ENCODE results near the gene GTF3C1.

The GTF3C1 gene

GRCh38 chr16:27558932-27559331, 9.2 kb upstream of the GTF3C1 start:
- no peak for DNase-seq

GRCh38 chr16:27558434-27558833, 8.7 kb upstream of the GTF3C1 start:
- no peak for DNase-seq

GRCh38 chr16:27556471-27556870, 6.8 kb upstream of the GTF3C1 start:
- no peak for DNase-seq

- no peak for DNase-seq
These were observed 1.3 kb upstream of the GTF3C1 start for GRCh38 chr16:27551036-27551435.

GRCh38 chr16:27550582-27550920, 838 bp upstream of the GTF3C1 start:
- DNase-seq = no peak

- no peak for DNase-seq
These were observed 308 bp downstream of the GTF3C1 start for GRCh38 chr16:27549464-27549745.

GRCh38 chr16:27547851-27548250, 1.9 kb downstream of the GTF3C1 start:
- DNase-seq = no peak

GRCh38 chr16:27547134-27547533, 2.6 kb downstream of the GTF3C1 start:
- peak in 1 of 2 experiments; percentile 5 for DNase-seq

- no peak for DNase-seq
These were observed 5.0 kb downstream of the GTF3C1 start for GRCh38 chr16:27544671-27545070.

- DNase-seq = no peak
These were observed 5.9 kb downstream of the GTF3C1 start for GRCh38 chr16:27543801-27544200.

- DNase-seq = no peak
These were observed 10.1 kb downstream of the GTF3C1 start for GRCh38 chr16:27539636-27540035.

GRCh38 chr16:27539120-27539519, 10.6 kb downstream of the GTF3C1 start:
- no peak for DNase-seq

- DNase-seq = no peak
These were observed 11.2 kb downstream of the GTF3C1 start for GRCh38 chr16:27538528-27538927.

- no peak for DNase-seq
These were observed 15.5 kb downstream of the GTF3C1 start for GRCh38 chr16:27534256-27534655.

GRCh38 chr16:27531826-27532800, 17.6 kb downstream of the GTF3C1 start:
- no peak for DNase-seq

- DNase-seq = no peak
These were observed 18.5 kb downstream of the GTF3C1 start for GRCh38 chr16:27531186-27531585.

GRCh38 chr16:27529962-27530361, 19.8 kb downstream of the GTF3C1 start:
- DNase-seq = no peak

- DNase-seq = no peak
These were observed 21.4 kb downstream of the GTF3C1 start for GRCh38 chr16:27528294-27528693.

- no peak for DNase-seq
These were observed 23.5 kb downstream of the GTF3C1 start for GRCh38 chr16:27526180-27526579.

- no peak for DNase-seq
These were observed 27.5 kb downstream of the GTF3C1 start for GRCh38 chr16:27522173-27522707.

GRCh38 chr16:27520982-27521673, 28.6 kb downstream of the GTF3C1 start:
- DNase-seq = no peak

- DNase-seq = no peak
These were observed 31.5 kb downstream of the GTF3C1 start for GRCh38 chr16:27518226-27518625.

GRCh38 chr16:27517664-27518063, 32.0 kb downstream of the GTF3C1 start:
- no peak for DNase-seq

GRCh38 chr16:27516365-27516764, 33.3 kb downstream of the GTF3C1 start:
- DNase-seq = no peak

Measured in activated CD4-positive, alpha-beta T cell treated with anti-CD3 and anti-CD28 coated beads, Interleukin-2, amount 50 U/mL, for 48 hours (primary cell).